Measurements from ENCODE around the gene CECR2.

DNA sequence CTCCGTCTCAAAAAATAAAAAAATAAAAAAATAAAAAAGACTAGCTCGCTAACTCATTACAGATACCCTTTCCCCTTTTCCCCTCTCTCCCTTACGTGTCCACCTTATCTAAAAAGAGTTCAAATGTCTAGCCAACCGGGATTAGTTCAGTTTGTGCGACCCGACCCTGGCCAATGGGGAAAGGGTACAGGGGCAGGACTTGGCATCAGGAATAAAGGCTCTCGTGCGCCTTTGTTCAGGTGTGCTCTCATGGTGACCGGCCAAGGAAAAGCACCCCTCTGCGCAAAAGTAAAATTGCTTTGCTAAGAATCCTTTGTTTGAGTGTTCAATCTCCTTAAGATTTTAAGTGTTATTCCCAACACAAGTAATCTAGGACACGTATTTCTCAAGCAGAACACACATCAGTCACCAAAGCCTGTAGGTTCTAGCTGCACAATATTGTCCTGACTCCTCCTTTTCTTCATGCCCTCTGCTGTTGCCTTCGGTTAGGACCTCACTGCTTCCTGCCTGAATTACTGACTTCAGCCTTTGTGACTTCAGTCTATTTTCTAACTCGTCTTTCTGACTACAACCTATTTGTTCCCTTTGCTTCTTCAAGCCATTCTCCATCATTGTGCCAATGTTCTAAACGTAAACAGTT lies 20.7 kb upstream of the CECR2 start:
- TF ChIP-seq, protein P1, sequence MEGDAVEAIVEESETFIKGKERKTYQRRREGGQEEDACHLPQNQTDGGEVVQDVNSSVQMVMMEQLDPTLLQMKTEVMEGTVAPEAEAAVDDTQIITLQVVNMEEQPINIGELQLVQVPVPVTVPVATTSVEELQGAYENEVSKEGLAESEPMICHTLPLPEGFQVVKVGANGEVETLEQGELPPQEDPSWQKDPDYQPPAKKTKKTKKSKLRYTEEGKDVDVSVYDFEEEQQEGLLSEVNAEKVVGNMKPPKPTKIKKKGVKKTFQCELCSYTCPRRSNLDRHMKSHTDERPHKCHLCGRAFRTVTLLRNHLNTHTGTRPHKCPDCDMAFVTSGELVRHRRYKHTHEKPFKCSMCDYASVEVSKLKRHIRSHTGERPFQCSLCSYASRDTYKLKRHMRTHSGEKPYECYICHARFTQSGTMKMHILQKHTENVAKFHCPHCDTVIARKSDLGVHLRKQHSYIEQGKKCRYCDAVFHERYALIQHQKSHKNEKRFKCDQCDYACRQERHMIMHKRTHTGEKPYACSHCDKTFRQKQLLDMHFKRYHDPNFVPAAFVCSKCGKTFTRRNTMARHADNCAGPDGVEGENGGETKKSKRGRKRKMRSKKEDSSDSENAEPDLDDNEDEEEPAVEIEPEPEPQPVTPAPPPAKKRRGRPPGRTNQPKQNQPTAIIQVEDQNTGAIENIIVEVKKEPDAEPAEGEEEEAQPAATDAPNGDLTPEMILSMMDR (conservative IDR thresholded peaks at IDR 0.05 in 1 of 2, IDR thresholded peaks at IDR 0.05 in 1 of 2; ENCODE audit: extremely low read depth in 1 of 2, insufficient read depth in 1 of 2, low read depth in 1 of 2, low read length in 2 of 2): no peak
- no peak for TF ChIP-seq EZH2 (IDR thresholded peaks at IDR 0.05; ENCODE audit: borderline replicate concordance, low read length)
